ENCODE results near the gene PLPPR3. TPM values are rescaled to one million over a fixed set of nuclear protein-coding genes. Genes with fewer than 3 reads are reported as not detected.
A peak's percentile ranks its signal among the peaks of the same experiment; 100 is the strongest.

PLPPR3 gene
- total and polyA plus RNA-seq, 9 of the 15 experiments (the other 6 are each of a cell fraction or from before 2014, with no cell fraction given) = 0.01 to 48.2 (median 8.6) TPM

GRCh38 chr19:825897-826644 lies 4.3 kb upstream of the PLPPR3 start:
- Histone ChIP-seq H4K20me1 (replicated peaks; ENCODE audit: control insufficient read depth, insufficient read depth, low read length) (no peaks in the 10 kb centered on the region), H2AFZ (ENCODE audit: low read depth, low read length) (no peak overlapping the region), H3K4me3 (no peak overlapping the region), H3K4me2 (ENCODE audit: insufficient read depth, low read length) (no peak overlapping the region), H3K27me3 (ENCODE audit: control insufficient read depth in 2 of 2, insufficient read depth in 2 of 2, low read length in 2 of 2) (no peaks in the 10 kb centered on the region), H3K36me3 (ENCODE audit: control insufficient read depth, insufficient read depth, low read length) (no peaks in the 10 kb centered on the region), H3K9me1 (ENCODE audit: control insufficient read depth, insufficient read depth, low read length) (no peaks in the 10 kb centered on the region), H3K79me2 (ENCODE audit: control insufficient read depth, insufficient read depth, low read length) (peaks cover 14% of the 10 kb centered on the region; the same call in 2 of the 3 replicates), H3K9me3 (replicated peaks; ENCODE audit: control insufficient read depth, insufficient read depth, low read depth, low read length) (no peaks in the 10 kb centered on the region), H3K4me1 (replicated peaks in 1 of 2; ENCODE audit: control insufficient read depth in 2 of 2, insufficient read depth in 2 of 2, low read length in 2 of 2) (peaks cover 15 to 70% of the 10 kb centered on the region in 2 experiments), H3K9ac (ENCODE audit: insufficient read depth in 1 of 2, low read depth in 2 of 2, low read length in 2 of 2) (no peak overlapping the region), H3K27ac (ENCODE audit: extremely low read depth, low read depth, low read length) (no peak overlapping the region)
- in situ Hi-C loops (cut with MboI) (no loop called here), intact Hi-C loops (cut with micrococcal nuclease) (no loop called here)
- BruUV-seq (replicated peaks) = no TSS peak
- 79% methylated on average over 18 of the region's 19 CpGs for WGBS (ENCODE audit: insufficient coverage, low coverage, missing lambda C conversion rate)
- POLR2A ChIA-PET = interaction anchor here (0.7 to 1.1 kb wide), 4 partner anchors 15 to 56 kb away, joined by 3 to 4 read pairs (median 4); partner anchors contain the start of gene PRTN3
- no peak for ATAC-seq
- no peak for DNase-seq (ENCODE audit: extremely low read depth in 1 of 4, low spot score in 3 of 4)
- no peak for FAIRE-seq
- CTCF ChIA-PET (ENCODE audit: low intra/inter-chr PET ratio) = no interaction called here
- TF ChIP-seq, protein P1, sequence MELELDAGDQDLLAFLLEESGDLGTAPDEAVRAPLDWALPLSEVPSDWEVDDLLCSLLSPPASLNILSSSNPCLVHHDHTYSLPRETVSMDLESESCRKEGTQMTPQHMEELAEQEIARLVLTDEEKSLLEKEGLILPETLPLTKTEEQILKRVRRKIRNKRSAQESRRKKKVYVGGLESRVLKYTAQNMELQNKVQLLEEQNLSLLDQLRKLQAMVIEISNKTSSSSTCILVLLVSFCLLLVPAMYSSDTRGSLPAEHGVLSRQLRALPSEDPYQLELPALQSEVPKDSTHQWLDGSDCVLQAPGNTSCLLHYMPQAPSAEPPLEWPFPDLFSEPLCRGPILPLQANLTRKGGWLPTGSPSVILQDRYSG (tag; conservative IDR thresholded peaks at IDR 0.05; ENCODE audit: low read depth) = no peak
- TF ChIP-seq E2F5 (CRISPR knock-in tag; IDR thresholded peaks at IDR 0.05) = no peak
- peak; percentile 96 for TF ChIP-seq ZNF121 (CRISPR knock-in tag; conservative IDR thresholded peaks at IDR 0.05)
- TF ChIP-seq BCOR (IDR thresholded peaks at IDR 0.05) = peak; percentile 42; the same call in 1 of the 2 replicates

Measured in K562 (cell line).